Lower lobe of right lung (tissue), 2 donors: Measurements from ENCODE around the gene ATP6V1A. TPM values are rescaled to one million over a fixed set of nuclear protein-coding genes. Genes with fewer than 3 reads are reported as not detected.

ENCODE experiments used
- ATAC-seq, 2 donors: fragments of 200-7000 bp; cut with Tn5 transposase; one replicate each; pipeline ENCODE4 v1.9.1; 2020 to 2022; ENCODE audit warnings: mild to moderate bottlenecking in 2 of 2, moderate library complexity in 2 of 2
- DNase-seq: peaks from one replicate; pipeline ENCODE4 v3.0.0-alpha.2; 2020
- H3K27ac ChIP-seq: fragments of 200-600 bp; one replicate; pipeline ENCODE4 v1.8.0; 2022
- H3K27me3 ChIP-seq: fragments of 200-600 bp; one replicate; pipeline ENCODE4 v1.8.0; 2022; ENCODE audit warnings: low read depth
- H3K36me3 ChIP-seq: fragments of 200-600 bp; one replicate; pipeline ENCODE4 v1.8.0; 2022; ENCODE audit warnings: mild to moderate bottlenecking
- H3K4me1 ChIP-seq: fragments of 200-600 bp; one replicate; pipeline ENCODE4 v1.8.0; 2022
- H3K4me3 ChIP-seq: fragments of 200-600 bp; one replicate; pipeline ENCODE4 v1.8.0; 2022; ENCODE audit warnings: mild to moderate bottlenecking
- H3K9me3 ChIP-seq: fragments of 200-600 bp; one replicate; pipeline ENCODE4 v1.8.0; 2022
- CTCF ChIP-seq: fragments of 200-600 bp; IDR thresholded peaks from one replicate; pipeline ENCODE4 v1.8.0; 2022; ENCODE audit warnings: antibody characterized with exemption, mild to moderate bottlenecking
- intact Hi-C: fragments of 100-400 bp; cut with DNase I; formaldehyde crosslinking; loops from one replicate; pipeline ENCODE4 v1.11.0; 2022
- total RNA-seq: library from RNA; stranded (reverse); fragmentation: NEBNext Ultra II Directional; extraction: Animal tissue kit (Norgen Biotek cat#: 25700); gene quantifications from one replicate; pipeline ENCODE4 v1.2.1, GENCODE V29; 2021
- donor health status: DM: no; HTN: yes; CAD: no; lungs with severe emphysema.

ATP6V1A gene
- total RNA-seq, 1 donor from 2014 or later, result 104 TPM

- intact Hi-C loops, result no loop called here
- no peak for DNase-seq
- Histone ChIP-seq H3K9me3 (no peaks in the 10 kb centered on the region), H3K27me3 (no peaks in the 10 kb centered on the region), H3K4me1 (peaks cover 3% of the 10 kb centered on the region), H3K27ac (no peak overlapping the region), H3K36me3 (no peaks in the 10 kb centered on the region), H3K4me3 (no peak overlapping the region)
- no peak for ATAC-seq
- TF ChIP-seq CTCF, result no peak
These were observed 78.3 kb downstream of the ATP6V1A start for GRCh38 chr3:113825090-113825489.

- intact Hi-C loops, result no loop called here
- DNase-seq (no peak), ATAC-seq (no peak)
- no peaks in the 10 kb centered on the region for H3K36me3 ChIP-seq
- TF ChIP-seq CTCF, result no peak
- no peaks in the 10 kb centered on the region for H3K27me3 ChIP-seq
- peaks cover 8% of the 10 kb centered on the region for H3K4me1 ChIP-seq
- H3K27ac ChIP-seq, result no peak overlapping the region
- H3K9me3 ChIP-seq, result no peaks in the 10 kb centered on the region
- no peak overlapping the region for H3K4me3 ChIP-seq
These were observed 81.8 kb downstream of the ATP6V1A start for GRCh38 chr3:113828600-113828999.

- no peak for DNase-seq
- Histone ChIP-seq H3K4me3 (no peak overlapping the region), H3K27ac (no peak overlapping the region), H3K27me3 (no peaks in the 10 kb centered on the region), H3K36me3 (no peaks in the 10 kb centered on the region), H3K9me3 (no peaks in the 10 kb centered on the region), H3K4me1 (peaks cover 8% of the 10 kb centered on the region)
- no peak for ATAC-seq
- TF ChIP-seq CTCF, result no peak
- intact Hi-C loops, result loop anchor here (10.0 kb wide), 1 partner anchor 75 kb away; no protein-coding TSS in a partner anchor
These were observed 82.9 kb downstream of the ATP6V1A start for GRCh38 chr3:113829576-113830354.

GRCh38 chr3:113831103-113831355 is 84.2 kb downstream of the ATP6V1A start:
- no peaks in the 10 kb centered on the region for H3K27me3 ChIP-seq
- DNase-seq (no peak), ATAC-seq (no peak)
- H3K27ac ChIP-seq, result no peak overlapping the region
- intact Hi-C loops, result loop anchor here (10.0 kb wide), 1 partner anchor 74 kb away; no protein-coding TSS in a partner anchor
- H3K4me3 ChIP-seq, result no peak overlapping the region
- H3K36me3 ChIP-seq, result no peaks in the 10 kb centered on the region
- H3K9me3 ChIP-seq, result no peaks in the 10 kb centered on the region
- no peak for TF ChIP-seq CTCF
- peaks cover 8% of the 10 kb centered on the region for H3K4me1 ChIP-seq

- DNase-seq (no peak), ATAC-seq (no peak)
- H3K27ac ChIP-seq, result no peak overlapping the region
- no peak for TF ChIP-seq CTCF
- no peaks in the 10 kb centered on the region for H3K9me3 ChIP-seq
- H3K4me3 ChIP-seq, result no peak overlapping the region
- H3K27me3 ChIP-seq, result no peaks in the 10 kb centered on the region
- intact Hi-C loops, result loop anchor here (10.0 kb wide), 1 partner anchor 72 kb away; no protein-coding TSS in a partner anchor
- no peaks in the 10 kb centered on the region for H3K36me3 ChIP-seq
- peaks cover 8% of the 10 kb centered on the region for H3K4me1 ChIP-seq
These were observed 85.8 kb downstream of the ATP6V1A start for GRCh38 chr3:113832477-113833164.
